GM13976 (cell line): ENCODE measurements around the gene DQX1.
A peak's percentile ranks its signal among the peaks of the same experiment; 100 is the strongest.

ENCODE experiments used
- DNase-seq: peaks from one replicate; pipeline ENCODE4 v3.0.0; 2012; ENCODE audit warnings: low spot score
- CTCF ChIP-seq: IDR thresholded peaks from 2 replicates; pipeline ENCODE4 v1.5.1; 2012; ENCODE audit warnings: borderline replicate concordance, mild to moderate bottlenecking; ENCODE audit not compliant: insufficient read depth; ENCODE audit errors: extremely low read depth, missing control alignments, control extremely low read depth
- in situ Hi-C: fragments of 300-500 bp; cut with MboI; formaldehyde crosslinking; loops from one replicate; pipeline ENCODE4 v1.12.0; 2022; ENCODE audit warnings: low sequenced_read_pairs, mixed read lengths, inconsistent platforms; ENCODE audit not compliant: unreplicated experiment

DQX1 gene

GRCh38 chr2:74516650-74517049 lies 9.4 kb downstream of the DQX1 start:
- in situ Hi-C loops, result no loop called here
- no peak for DNase-seq
- TF ChIP-seq CTCF, result no peak

- peak; percentile 93 for DNase-seq
- in situ Hi-C loops, result no loop called here
- no peak for TF ChIP-seq CTCF
Observed at GRCh38 chr2:74515981-74516633, 9.9 kb downstream of the DQX1 start.

GRCh38 chr2:74515271-74515980 lies 10.6 kb downstream of the DQX1 start:
- no peak for DNase-seq
- in situ Hi-C loops, result no loop called here
- TF ChIP-seq CTCF, result no peak

- no peak for DNase-seq
- in situ Hi-C loops, result no loop called here
- no peak for TF ChIP-seq CTCF
Observed at GRCh38 chr2:74514368-74515270, 11.4 kb downstream of the DQX1 start, which contains the start of gene TLX2. TSS of gene TLX2 (plus strand) at chr2:74514450. CDS start at chr2:74514807, 357 bp downstream.

- no peak for DNase-seq
- in situ Hi-C loops, result no loop called here
- TF ChIP-seq CTCF, result no peak
Observed at GRCh38 chr2:74513605-74514367, 12.2 kb downstream of the DQX1 start.
